ENCODE measurements around the gene TRMT5.

DNA sequence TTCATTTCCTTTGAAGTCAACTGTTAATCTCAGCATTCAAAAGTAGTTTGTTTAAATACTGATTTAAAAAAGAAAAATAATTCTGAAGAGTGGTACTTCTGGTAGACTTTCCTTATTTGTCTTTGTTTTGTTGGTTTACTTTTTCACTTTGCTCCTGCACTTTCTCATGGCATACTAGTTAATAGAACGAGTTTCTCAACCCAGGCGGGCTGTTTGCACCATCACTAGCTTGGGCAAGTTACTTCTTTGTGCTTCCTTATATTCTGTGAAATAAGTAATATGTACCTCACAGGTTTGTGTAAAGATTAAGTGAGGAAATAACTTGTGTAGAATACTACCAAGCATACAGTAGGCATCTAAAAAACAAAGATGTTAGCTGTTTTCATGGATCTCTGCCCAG is 45.6 kb upstream of the TRMT5 start:
- TF ChIP-seq, protein P1, sequence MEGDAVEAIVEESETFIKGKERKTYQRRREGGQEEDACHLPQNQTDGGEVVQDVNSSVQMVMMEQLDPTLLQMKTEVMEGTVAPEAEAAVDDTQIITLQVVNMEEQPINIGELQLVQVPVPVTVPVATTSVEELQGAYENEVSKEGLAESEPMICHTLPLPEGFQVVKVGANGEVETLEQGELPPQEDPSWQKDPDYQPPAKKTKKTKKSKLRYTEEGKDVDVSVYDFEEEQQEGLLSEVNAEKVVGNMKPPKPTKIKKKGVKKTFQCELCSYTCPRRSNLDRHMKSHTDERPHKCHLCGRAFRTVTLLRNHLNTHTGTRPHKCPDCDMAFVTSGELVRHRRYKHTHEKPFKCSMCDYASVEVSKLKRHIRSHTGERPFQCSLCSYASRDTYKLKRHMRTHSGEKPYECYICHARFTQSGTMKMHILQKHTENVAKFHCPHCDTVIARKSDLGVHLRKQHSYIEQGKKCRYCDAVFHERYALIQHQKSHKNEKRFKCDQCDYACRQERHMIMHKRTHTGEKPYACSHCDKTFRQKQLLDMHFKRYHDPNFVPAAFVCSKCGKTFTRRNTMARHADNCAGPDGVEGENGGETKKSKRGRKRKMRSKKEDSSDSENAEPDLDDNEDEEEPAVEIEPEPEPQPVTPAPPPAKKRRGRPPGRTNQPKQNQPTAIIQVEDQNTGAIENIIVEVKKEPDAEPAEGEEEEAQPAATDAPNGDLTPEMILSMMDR (conservative IDR thresholded peaks at IDR 0.05; ENCODE audit: low read depth, low read length) = no peak
- TF ChIP-seq CHD1 (IDR thresholded peaks at IDR 0.05; ENCODE audit: low read depth, low read length) (no peak), NFE2L2 (IDR thresholded peaks at IDR 0.05; ENCODE audit: low read depth, low read length) (no peak), POLR2A (IDR thresholded peaks at IDR 0.05; ENCODE audit: low read depth, low read length) (no peak), RAD21 (IDR thresholded peaks at IDR 0.05; ENCODE audit: low read length) (no peak), CEBPB (IDR thresholded peaks at IDR 0.05; ENCODE audit: low read depth, low read length) (no peak), BHLHE40 (IDR thresholded peaks at IDR 0.05; ENCODE audit: low read depth, low read length) (no peak), RCOR1 (IDR thresholded peaks at IDR 0.05; ENCODE audit: insufficient replicate concordance, low read length) (no peak), RFX5 (IDR thresholded peaks at IDR 0.05; ENCODE audit: low read depth, low read length) (no peak), SMC3 (IDR thresholded peaks at IDR 0.05; ENCODE audit: low read depth, low read length) (no peak)
- TF ChIP-seq, protein P2, sequence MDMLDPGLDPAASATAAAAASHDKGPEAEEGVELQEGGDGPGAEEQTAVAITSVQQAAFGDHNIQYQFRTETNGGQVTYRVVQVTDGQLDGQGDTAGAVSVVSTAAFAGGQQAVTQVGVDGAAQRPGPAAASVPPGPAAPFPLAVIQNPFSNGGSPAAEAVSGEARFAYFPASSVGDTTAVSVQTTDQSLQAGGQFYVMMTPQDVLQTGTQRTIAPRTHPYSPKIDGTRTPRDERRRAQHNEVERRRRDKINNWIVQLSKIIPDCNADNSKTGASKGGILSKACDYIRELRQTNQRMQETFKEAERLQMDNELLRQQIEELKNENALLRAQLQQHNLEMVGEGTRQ (IDR thresholded peaks at IDR 0.05; ENCODE audit: low read depth, low read length) = no peak

All from IMR-90 (cell line).